Activated naive CD8-positive, alpha-beta T cell treated with anti-CD3 and anti-CD28 coated beads, Interleukin-2, amount 10 ng/mL, durations not matched to agents 7 days and 5 days (primary cell): ENCODE results near the gene RAVER1. TPM values are rescaled to one million over a fixed set of nuclear protein-coding genes. Genes with fewer than 3 reads are reported as not detected.
A peak's percentile ranks its signal among the peaks of the same experiment; 100 is the strongest.
"Not testable (repeated sequence)": the region's sequence is repeated elsewhere in the genome, so short reads cannot be mapped to it uniquely, and the experiment has no call there.

Source experiments
- ATAC-seq: fragments of 150-1000 bp; cut with Tn5 transposase; one replicate; pipeline ENCODE4 v1.10.0; 2021; ENCODE audit warnings: low read depth, moderate library complexity
- POLR2A ChIA-PET: fragments of 350-600 bp; sonication (Branson Sonifier 250); formaldehyde crosslinking; loops from one replicate; lab custom pipeline; 2021; ENCODE audit warnings: antibody characterized with exemption; lab: Charles Lee
- DNase-seq: peaks from one replicate; pipeline ENCODE4 v3.0.0; 2021
- H3K27ac Mint-ChIP-seq: one replicate; pipeline ENCODE4 v1.8.0; 2022; ENCODE audit warnings: mild to moderate bottlenecking, mixed read lengths
- H3K27me3 Mint-ChIP-seq: one replicate; pipeline ENCODE4 v1.8.0; 2022; ENCODE audit warnings: mild to moderate bottlenecking, moderate library complexity, mixed read lengths
- H3K36me3 Mint-ChIP-seq: one replicate; pipeline ENCODE4 v1.8.0; 2021; ENCODE audit warnings: mild to moderate bottlenecking, mixed read lengths
- H3K4me1 Mint-ChIP-seq: one replicate; pipeline ENCODE4 v1.8.0; 2021; ENCODE audit warnings: mixed read lengths
- H3K4me3 Mint-ChIP-seq: one replicate; pipeline ENCODE4 v1.8.0; 2022; ENCODE audit warnings: mild to moderate bottlenecking, moderate library complexity, mixed read lengths
- H3K9me3 Mint-ChIP-seq: one replicate; pipeline ENCODE4 v1.8.0; 2021; ENCODE audit warnings: mixed read lengths
- total RNA-seq, 2 experiments: library from RNA; stranded (reverse); gene quantifications; one replicate each; pipeline ENCODE4 v1.2.3, GENCODE V29; 2021

The RAVER1 gene
- 10 to 100 TPM; 77.9 to 78.5 TPM for total RNA-seq

DNA sequence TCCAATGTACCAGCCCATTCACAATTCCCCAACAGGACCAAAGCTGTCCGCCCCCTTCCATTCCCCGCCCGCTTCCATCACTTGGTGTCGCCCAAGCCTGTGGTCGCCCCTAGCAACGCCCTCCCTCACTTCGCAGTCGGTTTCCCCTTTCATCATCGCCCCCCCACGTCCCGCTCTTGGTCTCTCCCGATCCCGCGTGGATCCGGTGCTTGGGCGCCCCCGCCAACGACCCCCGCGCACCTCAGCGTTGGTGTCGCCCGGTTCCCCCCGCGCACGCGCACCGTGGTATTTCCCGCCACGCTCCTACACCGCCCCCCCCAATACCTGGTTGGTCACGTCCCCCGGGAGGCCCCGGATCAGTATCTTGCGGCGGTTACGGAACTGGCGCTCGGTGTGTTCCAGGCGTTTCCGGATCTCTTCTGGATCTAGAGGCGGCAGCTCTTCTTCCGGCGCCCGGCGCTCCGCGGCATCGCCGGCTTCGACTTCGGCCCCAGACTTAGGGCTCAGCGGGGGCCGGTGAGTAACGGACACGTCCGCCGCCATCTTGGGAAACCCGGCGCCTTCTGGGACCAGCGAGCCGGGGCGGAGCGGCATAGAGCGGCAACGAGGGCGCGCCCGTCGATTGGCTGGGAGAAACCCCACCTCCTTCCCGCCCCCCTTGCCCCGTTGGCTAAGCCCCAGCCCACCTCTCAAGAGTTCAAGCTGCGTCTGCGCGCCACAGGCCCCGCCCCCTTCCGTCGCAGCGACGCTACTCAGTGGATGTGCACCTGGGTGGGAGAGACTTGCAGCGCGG is at the start of gene RAVER1:
Gene RAVER1 (minus strand): TSS at position 565 of the 793 bp plus-strand sequence. CDS start 22 bp downstream, at position 543.
- peaks cover 23% of the 10 kb centered on the region for H3K4me1 Mint-ChIP-seq
- H3K27ac Mint-ChIP-seq, result peak within 1 kb of the TSS; percentile 94
- peak; percentile 96 for DNase-seq
- H3K9me3 Mint-ChIP-seq, result no peaks in the 10 kb centered on the region
- H3K4me3 Mint-ChIP-seq, result peak within 1 kb of the TSS; percentile 96
- POLR2A ChIA-PET, result interaction anchor here (0.6 to 2.9 kb wide), 16 partner anchors 9 to 227 kb away, joined by 3 to 27 read pairs (median 4); partner anchors contain the start of genes CDC37, FDX2, ICAM1 and ICAM4
- peaks cover 14% of the 10 kb centered on the region for H3K36me3 Mint-ChIP-seq
- ATAC-seq, result peak; percentile 96
- H3K27me3 Mint-ChIP-seq, result no peaks in the 10 kb centered on the region

DNA sequence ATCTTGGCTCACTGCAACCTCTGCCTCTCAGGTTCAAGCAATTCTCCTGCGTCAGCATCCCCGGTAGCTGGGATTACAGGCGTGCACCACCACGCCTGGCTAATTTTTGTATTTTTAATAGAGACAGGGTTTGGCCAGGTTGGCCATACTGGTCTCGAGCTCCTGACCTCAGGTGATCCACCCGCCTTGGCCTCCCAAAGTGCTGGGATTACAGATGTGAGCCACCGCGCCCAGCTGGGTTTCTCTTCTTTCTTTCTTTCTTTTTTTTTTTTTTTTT is 49.8 kb upstream of the RAVER1 start:
- peaks cover 14% of the 10 kb centered on the region for H3K4me1 Mint-ChIP-seq
- ATAC-seq, H3K27ac Mint-ChIP-seq, H3K27me3 Mint-ChIP-seq, H3K36me3 Mint-ChIP-seq, DNase-seq, H3K9me3 Mint-ChIP-seq, H3K4me3 Mint-ChIP-seq: not testable (repeated sequence)
- POLR2A ChIA-PET, result interaction anchor here (0.6 to 0.7 kb wide), 3 partner anchors 57 to 189 kb away, joined by 3 to 5 read pairs (median 4); no protein-coding TSS in a partner anchor

DNA sequence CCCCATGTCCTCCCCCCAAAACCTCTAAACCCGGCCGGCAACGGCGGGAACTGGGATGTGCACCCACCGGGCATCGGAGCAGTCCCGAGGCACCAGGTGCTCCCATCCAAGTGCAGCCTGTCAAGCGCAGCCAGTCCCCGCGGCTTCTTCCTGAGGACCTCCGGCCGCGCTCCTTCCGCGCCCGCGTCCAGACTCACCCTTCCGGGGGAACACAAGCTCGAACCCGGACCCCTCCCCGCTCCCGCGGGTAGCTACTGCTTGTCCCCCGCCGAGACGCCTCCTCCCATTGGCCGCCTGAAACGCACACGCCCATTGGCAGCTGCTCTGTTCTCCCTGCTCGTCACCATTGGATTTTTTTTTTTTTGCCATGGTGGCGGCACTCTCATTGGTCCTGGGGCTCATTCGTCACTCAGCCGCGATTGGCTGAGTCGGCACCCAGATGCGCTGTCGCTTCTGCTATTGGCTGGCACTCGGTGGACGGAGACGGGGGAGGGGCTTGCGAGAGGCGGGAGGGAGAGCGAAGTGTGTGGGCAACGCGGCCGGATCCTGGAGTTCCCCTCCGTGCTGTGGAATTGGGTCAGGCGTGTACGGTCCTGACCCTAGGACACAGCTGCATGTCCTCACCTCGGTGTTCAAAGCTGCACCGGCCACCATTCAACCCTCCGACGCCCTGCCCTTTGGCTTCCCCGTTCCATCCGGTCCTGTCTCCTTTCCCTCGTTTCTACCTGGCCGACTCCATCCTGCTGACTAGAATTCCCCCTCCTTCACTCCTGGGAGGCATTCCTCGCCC is 47.2 kb upstream of the RAVER1 start, which contains the start of gene TYK2:
Gene TYK2 (minus strand): TSS at position 260 of the 790 bp plus-strand sequence. CDS start 2,166 bp downstream, outside the sequence.
- DNase-seq (peak; percentile 97), ATAC-seq (peak; percentile 98)
- H3K27me3 Mint-ChIP-seq, result no peaks in the 10 kb centered on the region
- peaks cover 17% of the 10 kb centered on the region for H3K36me3 Mint-ChIP-seq
- peaks cover 17% of the 10 kb centered on the region for H3K4me1 Mint-ChIP-seq
- H3K27ac Mint-ChIP-seq, result peak within 1 kb of the TSS; percentile 92
- POLR2A ChIA-PET, result interaction anchor here (0.5 to 3.0 kb wide), 26 partner anchors 8 to 380 kb away, joined by 3 to 39 read pairs (median 4); partner anchors contain the start of genes CDC37, ICAM1, MRPL4 and RAVER1
- H3K4me3 Mint-ChIP-seq, result peak within 1 kb of the TSS; percentile 94
- H3K9me3 Mint-ChIP-seq, result no peaks in the 10 kb centered on the region

DNA sequence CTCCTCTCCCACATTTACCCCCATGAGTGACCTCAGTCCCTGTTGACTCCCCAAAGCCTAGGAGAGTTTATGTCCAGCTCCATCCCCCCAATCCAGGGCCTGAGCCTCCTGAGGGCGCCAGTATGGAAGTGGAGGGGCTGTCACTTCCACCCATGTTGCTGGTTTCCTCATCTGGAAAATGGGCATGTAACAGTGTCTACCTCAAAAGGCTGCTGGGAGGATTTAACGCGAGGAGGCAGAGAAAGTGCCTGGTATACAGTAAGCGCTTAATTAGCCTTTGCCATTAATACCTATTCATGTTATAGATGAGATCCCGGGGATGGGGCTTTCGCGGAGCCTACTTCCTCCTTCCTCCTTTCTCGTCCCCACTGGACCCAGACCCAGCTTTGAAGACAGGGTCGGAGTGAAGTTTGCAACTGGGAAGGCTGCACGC is 46.6 kb upstream of the RAVER1 start:
- H3K27ac Mint-ChIP-seq, result peak overlapping the region; percentile 92
- peaks cover 18% of the 10 kb centered on the region for H3K4me1 Mint-ChIP-seq
- H3K9me3 Mint-ChIP-seq, result no peaks in the 10 kb centered on the region
- DNase-seq (no peak), ATAC-seq (peak; percentile 3)
- H3K4me3 Mint-ChIP-seq, result peak overlapping the region; percentile 94
- H3K36me3 Mint-ChIP-seq, result peaks cover 19% of the 10 kb centered on the region
- no peaks in the 10 kb centered on the region for H3K27me3 Mint-ChIP-seq
- POLR2A ChIA-PET, result interaction anchor here (0.6 to 3.0 kb wide), 21 partner anchors 9 to 222 kb away, joined by 3 to 39 read pairs (median 5); partner anchors contain the start of genes CDC37, ICAM1, MRPL4 and RAVER1

GRCh38 chr19:10378124-10378523 is 44.8 kb upstream of the RAVER1 start:
- POLR2A ChIA-PET, result interaction anchor here (3.0 kb wide), 1 partner anchor 10 kb away, joined by 9 read pairs; no protein-coding TSS in a partner anchor
- DNase-seq, result no peak
- H3K4me3 Mint-ChIP-seq, result no peak overlapping the region
- ATAC-seq, result no peak
- H3K27me3 Mint-ChIP-seq, result no peaks in the 10 kb centered on the region
- no peaks in the 10 kb centered on the region for H3K9me3 Mint-ChIP-seq
- peaks cover 20% of the 10 kb centered on the region for H3K4me1 Mint-ChIP-seq
- peaks cover 23% of the 10 kb centered on the region for H3K36me3 Mint-ChIP-seq
- H3K27ac Mint-ChIP-seq, result no peak overlapping the region

DNA sequence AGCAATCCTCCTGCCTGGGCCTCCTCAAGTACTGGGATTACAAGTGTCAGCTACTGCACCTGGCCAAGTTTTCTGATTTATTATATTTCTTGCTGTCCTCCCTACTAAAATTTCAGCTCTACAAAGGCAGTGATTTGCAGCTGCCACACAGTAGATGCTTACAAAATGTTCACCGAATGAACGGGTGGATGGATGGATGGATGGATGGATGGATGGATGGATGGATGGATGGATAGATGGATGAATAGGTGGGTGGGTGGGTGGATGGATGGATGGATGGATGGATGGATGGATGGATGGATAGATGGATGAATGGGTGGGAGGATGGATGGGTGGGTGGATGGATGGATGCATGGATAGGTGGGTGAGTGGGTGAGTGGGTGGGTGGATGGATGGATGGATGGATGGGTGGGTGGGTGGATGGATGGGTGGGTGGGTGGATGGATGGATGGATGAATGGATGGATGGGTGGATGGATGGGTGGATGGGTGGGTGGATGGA is 43.9 kb upstream of the RAVER1 start:
- H3K27me3 Mint-ChIP-seq, H3K4me3 Mint-ChIP-seq, DNase-seq, ATAC-seq, POLR2A ChIA-PET, H3K9me3 Mint-ChIP-seq, H3K27ac Mint-ChIP-seq: not testable (repeated sequence)
- Mint-ChIP-seq H3K4me1 (peaks cover 20% of the 10 kb centered on the region), H3K36me3 (peaks cover 23% of the 10 kb centered on the region)

DNA sequence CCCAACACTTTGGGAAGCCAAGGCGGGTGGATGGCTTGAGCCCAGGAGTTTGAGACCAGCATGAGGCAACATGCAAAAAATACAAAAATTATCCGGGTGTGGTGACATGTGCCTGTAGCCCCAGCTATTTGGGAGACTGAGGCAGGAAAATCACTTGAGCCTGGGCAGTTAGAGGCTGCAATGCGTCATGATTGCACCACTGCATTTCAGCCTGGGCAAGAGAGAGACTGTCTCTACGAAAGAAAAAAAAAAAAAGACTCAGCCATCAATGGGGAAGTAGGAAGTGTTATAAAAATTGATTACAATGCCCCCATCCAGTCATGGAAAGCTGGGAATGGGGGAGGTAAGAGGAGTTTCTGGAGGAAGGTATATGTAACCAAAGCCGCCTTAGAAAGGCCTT is 41.6 kb upstream of the RAVER1 start:
- H3K4me1 Mint-ChIP-seq, result peaks cover 13% of the 10 kb centered on the region
- ATAC-seq (no peak), DNase-seq (no peak)
- no peaks in the 10 kb centered on the region for H3K9me3 Mint-ChIP-seq
- POLR2A ChIA-PET, result no interaction called here
- H3K27me3 Mint-ChIP-seq, result no peaks in the 10 kb centered on the region
- peaks cover 25% of the 10 kb centered on the region for H3K36me3 Mint-ChIP-seq
- no peak overlapping the region for H3K4me3 Mint-ChIP-seq
- no peak overlapping the region for H3K27ac Mint-ChIP-seq

GRCh38 chr19:10372690-10373089 is 39.4 kb upstream of the RAVER1 start:
- Mint-ChIP-seq H3K9me3 (no peaks in the 10 kb centered on the region), H3K4me1 (peaks cover 15% of the 10 kb centered on the region), H3K27me3 (no peaks in the 10 kb centered on the region), H3K4me3 (no peak overlapping the region), H3K27ac (no peak overlapping the region), H3K36me3 (peaks cover 28% of the 10 kb centered on the region)
- DNase-seq, result no peak
- ATAC-seq, result no peak
- POLR2A ChIA-PET, result no interaction called here

DNA sequence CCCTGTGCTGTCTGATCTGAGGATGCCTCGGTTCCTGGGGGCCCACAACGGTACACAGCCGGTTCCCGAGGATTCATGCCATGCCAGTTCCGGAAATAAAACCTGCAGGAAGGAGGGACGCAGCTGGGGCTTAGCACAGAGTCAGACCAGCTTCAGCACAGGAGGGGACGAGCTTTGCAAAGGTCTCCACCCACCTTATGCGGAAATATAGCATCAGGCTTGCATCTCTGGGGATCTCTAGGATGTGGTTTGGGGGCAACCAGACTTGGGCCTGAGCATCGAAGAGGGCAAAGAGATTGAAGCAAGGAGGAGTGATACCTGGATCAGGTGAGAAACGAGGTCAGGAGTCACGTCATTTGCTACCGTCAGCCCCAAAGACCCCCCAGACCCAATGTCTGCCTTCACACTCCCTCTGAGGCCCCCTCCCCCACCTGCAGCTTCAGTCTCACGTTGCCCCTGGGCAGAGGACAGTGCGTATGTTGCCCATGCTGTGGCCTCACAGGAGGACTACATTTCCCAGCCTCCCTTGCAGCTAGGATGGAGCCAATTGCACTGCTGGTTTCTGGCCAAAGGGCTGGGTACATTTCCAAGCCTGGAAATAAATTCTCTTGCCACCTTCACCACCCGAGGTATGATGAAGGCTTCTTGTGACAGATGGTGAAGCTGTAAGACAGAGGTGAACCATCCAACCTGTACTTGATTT is 34.9 kb upstream of the RAVER1 start:
- H3K9me3 Mint-ChIP-seq, result no peaks in the 10 kb centered on the region

DNA sequence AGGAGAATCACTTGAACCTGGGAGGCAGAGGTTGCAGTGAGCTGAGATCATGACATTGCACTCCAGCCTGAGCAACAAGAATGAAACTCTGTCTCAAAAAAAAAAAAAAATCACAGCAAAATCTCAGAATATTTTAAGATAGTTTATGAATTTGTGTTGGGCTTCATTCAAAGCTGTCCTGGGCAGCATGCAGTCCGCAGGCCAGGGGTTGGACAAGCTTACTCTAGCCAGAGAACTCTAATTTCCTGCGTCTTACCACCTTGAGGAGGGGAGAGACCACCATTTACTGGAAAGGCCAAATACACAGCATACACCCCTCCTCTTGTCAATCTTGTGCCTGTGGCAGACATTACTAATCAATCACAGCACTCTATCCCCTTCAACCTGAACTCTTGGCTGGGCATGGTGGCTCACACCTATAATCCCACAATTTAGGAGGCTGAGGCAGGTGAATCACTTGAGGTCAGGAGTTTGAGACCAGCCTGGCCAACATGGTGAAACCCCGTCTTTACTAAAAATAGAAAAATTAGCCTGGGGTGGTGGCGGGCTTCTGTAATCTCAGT is 33.7 kb upstream of the RAVER1 start:
- H3K27me3 Mint-ChIP-seq, H3K27ac Mint-ChIP-seq, H3K9me3 Mint-ChIP-seq, H3K4me3 Mint-ChIP-seq, DNase-seq, ATAC-seq: not testable (repeated sequence)
- POLR2A ChIA-PET, result interaction anchor here (0.7 kb wide), 2 partner anchors 13 to 77 kb away, joined by 3 read pairs; partner anchors contain the start of genes ICAM5 and TYK2
- peaks cover 11% of the 10 kb centered on the region for H3K4me1 Mint-ChIP-seq
- peaks cover 24% of the 10 kb centered on the region for H3K36me3 Mint-ChIP-seq

More for the DNA sequence above, 34.9 kb upstream of the RAVER1 start:
- peaks cover 11% of the 10 kb centered on the region for H3K4me1 Mint-ChIP-seq
- H3K4me3 Mint-ChIP-seq, result no peak overlapping the region
- H3K27me3 Mint-ChIP-seq, result no peaks in the 10 kb centered on the region
- peak overlapping the region; percentile 38 for H3K27ac Mint-ChIP-seq
- peaks cover 24% of the 10 kb centered on the region for H3K36me3 Mint-ChIP-seq
- POLR2A ChIA-PET, result interaction anchor here (0.6 kb wide), 1 partner anchor 18 kb away, joined by 3 read pairs; no protein-coding TSS in a partner anchor
- peak; percentile 52 for ATAC-seq
- DNase-seq, result no peak

DNA sequence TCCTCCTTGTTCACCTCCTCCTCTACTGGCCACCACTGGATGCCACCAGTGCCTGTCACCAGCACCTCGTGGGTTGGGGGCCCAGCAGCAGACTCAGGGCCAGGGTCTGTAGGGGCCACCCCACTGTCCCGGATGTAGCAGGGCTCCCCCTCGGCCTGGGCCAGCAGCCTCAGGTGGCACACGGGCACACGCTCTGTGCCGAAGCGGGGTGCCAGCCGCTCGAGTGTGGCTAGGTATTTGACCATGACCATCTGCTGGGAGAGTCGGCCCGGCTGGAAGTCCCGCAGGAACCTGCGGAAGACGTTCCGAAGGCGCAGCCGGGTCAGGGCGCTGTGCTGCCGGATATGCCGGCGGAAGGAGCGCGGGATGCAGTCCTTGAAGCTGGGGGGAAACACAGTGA is 32.2 kb upstream of the RAVER1 start:
- H3K4me1 Mint-ChIP-seq, result peaks cover 11% of the 10 kb centered on the region
- no peak overlapping the region for H3K27ac Mint-ChIP-seq
- POLR2A ChIA-PET, result no interaction called here
- H3K36me3 Mint-ChIP-seq, result peaks cover 26% of the 10 kb centered on the region
- H3K9me3 Mint-ChIP-seq, result no peaks in the 10 kb centered on the region
- no peaks in the 10 kb centered on the region for H3K27me3 Mint-ChIP-seq
- ATAC-seq (no peak), DNase-seq (no peak)
- no peak overlapping the region for H3K4me3 Mint-ChIP-seq

- POLR2A ChIA-PET, result no interaction called here
- no peak overlapping the region for H3K27ac Mint-ChIP-seq
These were observed 31.3 kb upstream of the RAVER1 start for GRCh38 chr19:10364644-10365043.

More at GRCh38 chr19:10364644-10365043, 31.3 kb upstream of the RAVER1 start:
- Mint-ChIP-seq H3K4me1 (peaks cover 11% of the 10 kb centered on the region), H3K9me3 (no peaks in the 10 kb centered on the region), H3K4me3 (no peak overlapping the region), H3K27me3 (no peaks in the 10 kb centered on the region), H3K36me3 (peaks cover 25% of the 10 kb centered on the region)
- no peak for DNase-seq
- no peak for ATAC-seq
